HG03159 (cell line): ENCODE measurements around the gene SFT2D3.
A peak's percentile ranks its signal among the peaks of the same experiment; 100 is the strongest.

Source experiments
- ATAC-seq: cut with Tn5 transposase; IDR thresholded peaks from one replicate; pipeline ENCODE4 v1.9.1; 2021; ENCODE audit warnings: mild to moderate bottlenecking, moderate library complexity; ENCODE audit not compliant: unreplicated experiment

SFT2D3 gene

GRCh38 chr2:127737892-127738291 is 36.6 kb downstream of the SFT2D3 start:
- ATAC-seq = no peak

DNA sequence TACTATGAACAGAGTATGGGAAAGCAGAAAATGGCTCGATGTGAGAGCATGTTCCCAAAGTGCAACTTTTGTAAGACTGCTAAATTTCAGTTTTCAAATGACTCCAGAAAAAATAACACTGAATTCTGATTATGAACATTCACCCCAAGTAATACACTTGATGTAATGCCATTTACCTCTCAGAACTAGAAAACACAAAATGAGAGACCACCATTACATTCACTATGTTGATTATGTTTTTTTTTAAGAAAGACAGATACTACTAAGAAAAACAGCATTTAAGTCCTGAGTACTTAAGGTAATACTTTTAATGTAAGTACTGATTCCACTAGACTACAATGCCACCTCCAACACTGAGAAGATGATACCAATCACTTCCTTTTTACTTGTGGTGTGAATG is 38.5 kb downstream of the SFT2D3 start:
- ATAC-seq = no peak

- ATAC-seq = no peak
These were observed 39.5 kb downstream of the SFT2D3 start for GRCh38 chr2:127740665-127741288.

DNA sequence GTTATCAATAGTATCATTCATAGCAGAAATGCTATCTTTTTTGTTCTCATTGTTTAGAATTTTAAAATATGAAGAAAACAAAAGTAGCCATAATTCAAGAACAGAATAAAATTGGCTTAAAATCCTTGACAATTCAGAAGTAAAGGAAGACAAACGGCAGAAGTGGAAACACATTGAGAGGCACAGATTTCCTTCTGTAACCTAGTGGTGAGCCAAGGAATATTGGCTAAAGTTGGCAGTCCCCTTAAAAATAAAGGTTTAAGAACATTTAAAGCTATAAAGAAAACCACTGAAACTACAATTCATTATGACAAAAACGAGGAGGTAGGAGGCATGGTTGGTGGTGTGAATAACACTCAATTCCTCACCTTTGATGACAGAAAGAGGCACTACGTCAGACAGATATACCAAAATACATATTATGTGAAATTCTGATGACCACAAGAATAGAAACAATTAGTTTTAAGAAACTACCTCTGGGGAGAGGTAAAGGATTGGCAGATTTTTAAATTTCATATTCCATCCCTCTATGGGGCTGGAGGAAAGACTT is 42.3 kb downstream of the SFT2D3 start:
- no peak for ATAC-seq

GRCh38 chr2:127747621-127748020 is 46.3 kb downstream of the SFT2D3 start:
- no peak for ATAC-seq

DNA sequence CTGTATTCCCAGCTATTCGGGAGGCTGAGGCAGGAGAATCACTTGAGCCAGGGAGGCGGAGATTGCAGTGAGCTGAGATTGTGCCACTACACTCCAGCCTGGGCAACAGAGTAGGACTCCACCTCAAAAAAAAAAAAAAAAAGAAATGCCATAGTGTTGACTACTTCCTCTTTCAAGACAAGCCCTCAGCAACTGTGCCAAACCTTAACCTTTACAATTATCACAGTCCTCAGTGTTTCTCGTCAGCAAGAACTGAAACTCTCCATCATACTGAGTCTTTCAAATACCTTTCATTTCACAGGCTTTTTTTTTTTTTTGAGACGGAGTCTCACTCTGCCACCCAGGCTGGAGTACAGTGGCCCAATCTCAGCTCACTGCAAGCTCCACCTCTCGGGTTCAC is 48.2 kb downstream of the SFT2D3 start:
- ATAC-seq = peak; percentile 99

DNA sequence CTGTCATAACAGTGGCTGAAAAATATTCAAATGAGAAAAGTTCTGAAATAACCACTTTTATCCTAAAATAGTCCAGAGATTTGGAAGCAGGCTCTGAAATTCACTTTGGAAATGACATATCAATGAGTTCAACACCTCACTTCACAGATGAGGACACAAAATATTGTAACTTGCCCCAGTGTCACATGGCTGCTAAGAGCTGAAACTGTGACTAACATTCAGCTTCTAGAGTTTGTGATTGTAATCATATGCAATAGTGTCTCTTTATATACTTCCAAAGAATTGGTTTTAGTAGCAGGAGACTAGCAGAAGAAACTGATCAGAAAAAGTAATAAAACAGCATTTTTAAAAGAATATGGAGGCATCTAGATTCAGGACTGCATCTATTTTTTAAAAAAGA is 52.1 kb downstream of the SFT2D3 start:
- ATAC-seq = no peak

GRCh38 chr2:127754186-127754585 is 52.9 kb downstream of the SFT2D3 start:
- ATAC-seq = no peak
